Measurements from ENCODE around the gene GLOD5.

DNA sequence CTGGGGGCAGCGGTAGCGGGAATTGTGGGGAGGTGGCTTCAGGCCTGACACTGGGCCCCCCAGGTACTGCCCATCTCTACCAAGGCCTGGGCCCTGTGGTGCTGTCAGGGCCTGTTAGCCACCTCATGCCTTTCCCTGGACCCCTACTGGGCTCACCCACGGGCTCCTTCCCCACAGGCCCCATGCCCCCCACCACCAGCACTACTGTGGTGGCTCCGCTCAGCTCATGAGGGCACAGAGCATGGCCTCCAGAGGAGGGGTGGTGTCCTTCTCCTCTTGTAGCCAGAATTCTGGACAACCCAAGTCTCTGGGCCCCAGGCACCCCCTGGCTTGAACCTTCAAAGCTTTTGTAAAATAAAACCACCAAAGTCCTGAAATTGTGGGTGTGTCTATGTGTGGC lies 32.4 kb downstream of the GLOD5 start:
- TF ChIP-seq POLR2A (IDR thresholded peaks at IDR 0.05; ENCODE audit: low read depth, low read length): no peak
- no peak for TF ChIP-seq POLR2AphosphoS5 (IDR thresholded peaks at IDR 0.05; ENCODE audit: low read depth, low read length)
- TF ChIP-seq TAF1 (IDR thresholded peaks at IDR 0.05; ENCODE audit: borderline replicate concordance, low read depth, low read length): no peak

Data from GM12892 (cell line).